GM12872 (cell line): ENCODE measurements around the gene TNF.

Experiments used
- TF ChIP-seq, protein P1 (sequence below): IDR thresholded peaks from 3 replicates; pipeline ENCODE4 v1.5.1; 2011; ENCODE audit warnings: low read depth, mild to moderate bottlenecking, low read length, moderate library complexity; ENCODE audit not compliant: insufficient read depth

The TNF gene

GRCh38 chr6:31538805-31539400 lies 36.5 kb upstream of the TNF start:
- TF ChIP-seq, protein P1, sequence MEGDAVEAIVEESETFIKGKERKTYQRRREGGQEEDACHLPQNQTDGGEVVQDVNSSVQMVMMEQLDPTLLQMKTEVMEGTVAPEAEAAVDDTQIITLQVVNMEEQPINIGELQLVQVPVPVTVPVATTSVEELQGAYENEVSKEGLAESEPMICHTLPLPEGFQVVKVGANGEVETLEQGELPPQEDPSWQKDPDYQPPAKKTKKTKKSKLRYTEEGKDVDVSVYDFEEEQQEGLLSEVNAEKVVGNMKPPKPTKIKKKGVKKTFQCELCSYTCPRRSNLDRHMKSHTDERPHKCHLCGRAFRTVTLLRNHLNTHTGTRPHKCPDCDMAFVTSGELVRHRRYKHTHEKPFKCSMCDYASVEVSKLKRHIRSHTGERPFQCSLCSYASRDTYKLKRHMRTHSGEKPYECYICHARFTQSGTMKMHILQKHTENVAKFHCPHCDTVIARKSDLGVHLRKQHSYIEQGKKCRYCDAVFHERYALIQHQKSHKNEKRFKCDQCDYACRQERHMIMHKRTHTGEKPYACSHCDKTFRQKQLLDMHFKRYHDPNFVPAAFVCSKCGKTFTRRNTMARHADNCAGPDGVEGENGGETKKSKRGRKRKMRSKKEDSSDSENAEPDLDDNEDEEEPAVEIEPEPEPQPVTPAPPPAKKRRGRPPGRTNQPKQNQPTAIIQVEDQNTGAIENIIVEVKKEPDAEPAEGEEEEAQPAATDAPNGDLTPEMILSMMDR, result no peak

DNA sequence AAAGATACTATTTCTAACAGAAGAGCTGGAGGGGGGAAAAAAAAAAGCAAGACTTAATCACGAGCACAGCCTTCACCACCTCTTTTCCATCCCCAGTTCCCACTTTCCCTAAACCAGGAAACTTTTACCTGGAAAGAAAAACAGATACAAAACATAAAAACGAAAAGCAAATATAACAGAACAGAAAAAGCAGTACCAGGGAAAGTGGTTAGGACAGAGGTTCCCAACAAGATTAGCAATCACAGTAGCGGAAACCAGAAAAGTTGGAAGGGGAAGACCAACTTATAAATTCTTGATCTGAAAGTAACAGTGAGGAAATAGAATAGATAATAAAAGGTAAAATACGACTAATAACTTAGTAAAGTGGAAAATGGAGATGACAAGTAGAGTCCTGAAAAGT lies 34.7 kb upstream of the TNF start:
- TF ChIP-seq, protein P1, result no peak

- TF ChIP-seq, protein P1, result no peak
Observed at GRCh38 chr6:31541059-31541657, 34.2 kb upstream of the TNF start.

DNA sequence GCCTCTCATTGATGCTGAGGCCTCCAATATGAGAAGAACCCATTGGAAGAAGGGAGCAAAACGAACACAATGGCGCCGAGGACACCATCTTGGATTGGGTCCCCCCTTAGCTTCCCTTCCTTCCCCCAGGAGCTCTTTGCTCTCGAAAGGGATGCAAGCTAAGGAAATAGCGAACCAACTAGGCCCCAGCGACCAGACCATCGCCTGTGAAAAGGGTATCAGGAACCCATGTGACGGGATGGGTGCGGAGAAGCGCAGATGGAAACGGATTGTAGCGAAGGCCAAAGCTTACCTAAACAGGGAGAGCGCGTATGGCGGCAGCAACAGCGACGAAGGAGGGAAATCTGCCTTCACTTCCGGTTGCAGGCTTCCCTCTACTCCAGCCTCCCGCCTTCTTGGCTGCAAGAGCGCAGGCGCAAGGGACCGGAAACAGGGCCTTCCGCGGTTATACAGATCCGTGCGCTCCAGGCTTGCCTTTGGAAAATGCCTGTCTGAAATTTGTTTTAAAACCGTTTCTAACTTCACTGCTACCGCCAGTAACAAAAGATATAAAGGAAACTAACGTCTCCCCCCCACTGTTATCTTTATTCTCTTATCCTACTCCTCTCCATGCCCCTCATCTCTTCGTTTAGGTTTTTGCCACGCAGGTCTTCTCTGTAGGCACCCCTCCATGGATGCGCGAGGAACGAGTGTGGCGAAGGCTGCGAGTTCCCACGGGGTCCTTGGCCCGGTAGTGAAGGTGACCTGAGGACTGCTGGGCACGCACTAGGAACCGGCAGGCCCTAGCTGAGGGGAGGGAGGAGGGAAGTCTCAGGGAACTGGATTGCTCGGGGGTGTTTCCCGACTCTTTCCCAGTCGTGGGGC lies 33.5 kb upstream of the TNF start, which contains the start of gene DDX39B:
TSS of gene DDX39B (minus strand) at position 346 of the 864 bp plus-strand sequence. CDS start 1,471 bp downstream, outside the sequence.
- TF ChIP-seq, protein P1, result no peak

- TF ChIP-seq, protein P1, result no peak
Observed at GRCh38 chr6:31543639-31544038, 31.7 kb upstream of the TNF start.

GRCh38 chr6:31544676-31545075 lies 30.7 kb upstream of the TNF start:
- TF ChIP-seq, protein P1, result no peak

- TF ChIP-seq, protein P1, result no peak
Observed at GRCh38 chr6:31545291-31545690, 30.1 kb upstream of the TNF start.
